Thoracic aorta (tissue), 2 donors: ENCODE results near the gene ARHGDIA. TPM values are rescaled to one million over a fixed set of nuclear protein-coding genes. Genes with fewer than 3 reads are reported as not detected.

ENCODE experiments used
- ATAC-seq: fragments of 150-250 bp; one replicate; pipeline ENCODE4 v1.8.0; 2017; ENCODE audit warnings: low read depth; ENCODE audit not compliant: insufficient number of reproducible peaks, low FRiP score
- DNase-seq: peaks from one replicate; pipeline ENCODE4 v3.0.0-alpha.2; 2020; ENCODE audit warnings: low spot score
- H3K27ac ChIP-seq, 2 donors: fragments of 200-600 bp; sonication (generic); 1 replicate in 1 of 2; 2 replicates in 1 of 2; pipeline ENCODE4 v1.5.1; 2016; ENCODE audit warnings: mild to moderate bottlenecking in 2 of 2, moderate library complexity in 2 of 2
- H3K27me3 ChIP-seq: fragments of 200-600 bp; sonication (generic); replicated peaks from 2 replicates; pipeline ENCODE4 v1.6.0; 2016; ENCODE audit warnings: mild to moderate bottlenecking; ENCODE audit not compliant: insufficient read depth
- H3K36me3 ChIP-seq: fragments of 200-600 bp; sonication (generic); one replicate; pipeline ENCODE4 v1.5.1; 2016
- H3K4me1 ChIP-seq, 2 donors: fragments of 200-600 bp; sonication (generic); 1 replicate in 1 of 2; 2 replicates in 1 of 2; pipeline versions ENCODE4 v1.5.1 to v1.6.0; 2016; ENCODE audit warnings: low read depth in 2 of 2, mild to moderate bottlenecking in 1 of 2; ENCODE audit not compliant: control insufficient read depth in 1 of 2
- H3K4me3 ChIP-seq: fragments of 200-600 bp; sonication (generic); 2 replicates; pipeline ENCODE4 v1.5.1; 2016; ENCODE audit warnings: mild to moderate bottlenecking
- H3K9me3 ChIP-seq: fragments of 200-600 bp; sonication (generic); 2 replicates; pipeline ENCODE4 v1.5.1; 2016
- CTCF ChIP-seq: fragments of 200-600 bp; sonication (generic); IDR thresholded peaks from one replicate; pipeline ENCODE4 v1.5.1; 2019; ENCODE audit warnings: antibody characterized with exemption
- total RNA-seq, 2 donors: library from RNA; depleted of rRNA; stranded (reverse); fragments of >200 nt; gene quantifications; one replicate each; pipeline versions ENCODE4 v1.1.0 to v1.2.3, GENCODE V29; 2016

ARHGDIA gene
- total RNA-seq, 2 donors from 2014 or later = 206 to 324 TPM

DNA sequence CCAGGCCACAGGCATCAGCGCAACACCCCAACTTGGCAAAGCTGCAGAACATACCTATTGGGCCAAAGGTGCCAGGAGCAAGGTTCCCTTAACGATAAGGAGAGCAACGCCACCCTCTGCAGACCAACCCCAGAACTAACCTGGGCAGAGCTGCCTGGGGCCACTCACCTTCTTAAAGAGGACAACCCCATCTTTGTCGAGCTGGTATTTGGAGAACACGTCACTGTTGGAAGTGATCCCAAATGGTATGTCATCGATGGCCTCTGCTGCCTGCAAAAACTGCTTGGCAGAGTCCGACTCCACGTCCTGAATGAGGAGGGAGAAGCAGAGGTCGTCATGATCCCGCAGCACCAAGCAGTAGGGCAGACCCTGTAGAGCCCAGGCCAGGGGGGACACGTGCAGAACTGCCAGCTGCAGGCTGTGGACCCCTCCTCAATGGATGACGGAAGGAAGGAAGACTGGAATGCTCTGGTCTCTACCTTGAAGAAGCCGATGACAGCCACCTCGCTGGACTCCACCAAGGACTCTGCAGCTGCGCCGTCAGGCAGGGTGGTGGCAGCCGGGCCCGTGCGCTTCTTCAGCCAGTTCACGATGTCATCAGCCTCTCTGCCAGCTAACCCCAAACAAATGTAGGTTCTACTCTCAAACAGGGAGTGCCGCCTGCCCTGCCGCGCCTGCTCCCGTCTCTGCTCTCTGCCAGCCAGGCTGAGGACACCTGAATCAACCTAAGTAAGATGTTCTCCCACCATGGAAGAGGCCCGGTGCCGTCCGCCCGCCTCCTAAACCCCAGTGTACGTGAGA, 16.0 kb downstream of the ARHGDIA start:
- Histone ChIP-seq H3K4me1 (peaks cover 12 to 23% of the 10 kb centered on the region in 2 donors), H3K27ac (no peak overlapping the region), H3K36me3 (peaks cover 41% of the 10 kb centered on the region), H3K9me3 (no peaks in the 10 kb centered on the region), H3K4me3 (no peak overlapping the region), H3K27me3 (no peaks in the 10 kb centered on the region)
- no peak for TF ChIP-seq CTCF
- ATAC-seq = no peak
- no peak for DNase-seq

DNA sequence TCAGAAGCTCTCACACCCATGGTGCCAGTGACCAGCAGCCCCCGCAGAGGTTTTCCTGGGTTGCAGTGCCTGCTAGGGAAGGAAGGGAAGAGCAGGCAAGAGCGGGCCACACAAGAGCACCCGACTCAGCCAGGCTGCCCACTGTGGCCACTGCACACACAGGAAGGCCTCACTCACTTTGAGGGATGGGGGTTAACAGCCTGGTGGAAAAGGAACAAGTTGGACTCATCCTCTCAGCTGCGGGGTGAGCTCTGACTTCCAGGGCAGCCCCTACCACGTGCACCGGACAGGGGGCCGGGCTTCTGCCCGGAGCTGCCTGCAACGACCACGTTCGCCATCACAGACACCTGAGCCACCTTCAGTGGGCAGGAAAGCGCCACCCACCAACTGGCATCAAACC, 18.9 kb downstream of the ARHGDIA start:
- H3K4me1 ChIP-seq = peaks cover 0 to 5% of the 10 kb centered on the region in 2 donors
- TF ChIP-seq CTCF = no peak
- DNase-seq (no peak), ATAC-seq (no peak)
- no peaks in the 10 kb centered on the region for H3K27me3 ChIP-seq
- no peak overlapping the region for H3K27ac ChIP-seq
- no peaks in the 10 kb centered on the region for H3K9me3 ChIP-seq
- H3K4me3 ChIP-seq = no peak overlapping the region
- peaks cover 52% of the 10 kb centered on the region for H3K36me3 ChIP-seq

DNA sequence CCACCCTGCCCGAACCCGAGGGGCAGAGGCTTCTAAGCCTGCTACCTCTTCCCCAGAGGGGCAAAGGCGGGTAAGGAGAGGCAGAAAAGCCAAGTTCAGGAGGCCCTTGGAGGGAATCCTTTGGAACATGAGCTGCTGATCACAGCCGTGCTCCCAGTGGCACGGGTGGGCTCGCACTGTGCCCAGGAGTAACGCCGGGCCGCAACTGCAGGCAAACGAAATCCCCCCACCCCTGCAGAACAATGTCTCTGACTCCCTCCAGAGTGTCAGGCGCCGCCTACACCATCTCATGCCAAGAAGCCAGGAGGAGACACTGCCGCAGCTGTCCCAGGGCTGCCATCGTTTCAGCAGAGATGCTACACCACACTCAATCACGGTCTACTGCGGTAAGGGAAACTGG, 19.7 kb downstream of the ARHGDIA start:
- H3K36me3 ChIP-seq = peaks cover 60% of the 10 kb centered on the region
- TF ChIP-seq CTCF = no peak
- no peak for ATAC-seq

GRCh38 chr17:81849457-81849856, 21.7 kb downstream of the ARHGDIA start:
- Histone ChIP-seq H3K4me3 (no peak overlapping the region), H3K9me3 (no peaks in the 10 kb centered on the region), H3K4me1 (no peaks in the 10 kb centered on the region), H3K27me3 (no peaks in the 10 kb centered on the region), H3K27ac (no peak overlapping the region), H3K36me3 (peaks cover 71% of the 10 kb centered on the region)
- ATAC-seq = no peak
- DNase-seq = no peak
- TF ChIP-seq CTCF = no peak

More for the DNA sequence above, 19.7 kb downstream of the ARHGDIA start:
- Histone ChIP-seq H3K4me3 (no peak overlapping the region), H3K4me1 (peaks cover 0 to 5% of the 10 kb centered on the region in 2 donors), H3K27me3 (no peaks in the 10 kb centered on the region), H3K27ac (no peak overlapping the region), H3K9me3 (no peaks in the 10 kb centered on the region)
- DNase-seq = no peak

DNA sequence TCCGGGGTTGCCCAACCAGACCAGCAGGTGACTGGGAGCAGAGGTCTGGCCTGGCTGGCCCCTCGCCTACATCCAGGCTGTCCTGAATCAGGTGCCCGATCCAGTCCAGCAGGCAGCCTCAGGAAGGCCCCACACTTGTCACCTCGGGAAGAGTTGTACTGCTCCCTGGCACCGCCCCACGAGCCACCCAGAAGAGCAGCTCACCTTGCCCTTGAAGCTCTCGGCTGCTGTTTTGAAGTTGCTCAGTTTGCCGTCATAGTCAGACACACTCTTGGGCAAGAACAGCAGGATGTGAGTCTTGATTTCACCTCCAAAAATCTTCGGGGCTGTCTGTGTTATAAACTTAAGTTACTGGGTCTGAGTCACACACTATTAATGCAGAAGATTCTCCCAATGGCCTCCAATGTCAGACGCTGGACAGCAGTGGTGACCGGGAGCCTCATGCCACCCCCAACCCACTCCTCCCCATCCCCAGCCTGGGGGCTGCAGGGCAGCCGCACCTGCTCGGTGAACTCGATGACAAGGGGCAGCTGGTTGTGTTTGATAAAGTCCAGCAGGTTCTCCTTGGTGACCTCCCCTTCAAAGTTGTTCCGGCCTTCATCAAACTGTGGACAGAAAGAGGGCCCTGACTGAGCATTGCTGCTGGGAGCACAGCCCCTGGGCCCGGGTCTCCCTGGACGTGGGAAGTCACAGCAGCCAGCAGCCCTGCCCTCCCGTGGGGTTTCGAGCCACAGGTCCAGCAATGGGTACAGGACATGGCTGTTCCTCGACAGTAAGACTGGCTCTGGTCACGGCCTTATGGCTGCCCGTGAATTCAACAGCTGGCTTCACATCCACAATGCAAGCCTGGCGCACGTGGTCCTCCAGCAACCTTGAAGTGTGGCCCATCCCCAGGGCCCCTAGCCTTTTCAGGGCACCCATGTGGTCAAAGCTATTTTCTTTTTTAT, 24.1 kb downstream of the ARHGDIA start:
- Histone ChIP-seq H3K36me3 (peaks cover 69% of the 10 kb centered on the region), H3K9me3 (no peaks in the 10 kb centered on the region), H3K27me3 (no peaks in the 10 kb centered on the region), H3K4me1 (no peaks in the 10 kb centered on the region), H3K27ac (no peak overlapping the region), H3K4me3 (no peak overlapping the region)
- TF ChIP-seq CTCF = no peak
- ATAC-seq (no peak), DNase-seq (no peak)
